HG03575 (cell line): Measurements from ENCODE around the gene EIF5.

Experiments used
- ATAC-seq: cut with Tn5 transposase; IDR thresholded peaks from one replicate; pipeline ENCODE4 v1.9.1; 2021; ENCODE audit not compliant: unreplicated experiment, insufficient number of reproducible peaks, low FRiP score; ENCODE audit errors: extremely low read depth

EIF5 gene

DNA sequence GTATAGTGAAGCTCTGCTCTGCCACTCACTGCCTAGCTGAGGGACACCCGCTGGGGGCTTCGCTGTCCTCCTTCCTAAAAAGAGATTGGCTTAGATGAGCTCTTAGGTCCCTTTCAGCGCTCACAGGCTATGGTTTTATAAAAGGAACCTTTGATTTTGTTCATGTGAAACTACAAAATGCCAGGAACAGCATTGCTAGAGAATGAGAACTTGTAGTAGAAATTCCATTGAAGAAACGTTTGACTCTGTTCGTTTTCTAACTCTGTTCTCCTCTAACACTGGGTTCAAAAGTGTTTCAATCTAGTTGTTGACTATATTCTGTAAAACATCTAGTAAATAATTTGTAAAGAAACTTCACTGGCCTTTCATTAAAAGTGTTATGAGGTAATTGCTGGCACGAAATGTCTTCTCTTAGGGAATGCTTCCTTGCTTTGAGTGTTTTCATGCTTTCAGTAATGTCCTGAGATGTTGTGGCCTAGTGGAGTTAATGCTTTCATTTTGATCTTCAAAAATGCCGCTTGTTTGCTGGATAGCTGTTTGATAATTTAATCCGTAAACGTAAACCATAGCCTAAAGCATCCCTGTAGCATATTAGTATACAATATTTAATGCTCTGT, 52.8 kb downstream of the EIF5 start:
- ATAC-seq = no peak

GRCh38 chr14:103388664-103389063, 54.6 kb downstream of the EIF5 start:
- no peak for ATAC-seq

DNA sequence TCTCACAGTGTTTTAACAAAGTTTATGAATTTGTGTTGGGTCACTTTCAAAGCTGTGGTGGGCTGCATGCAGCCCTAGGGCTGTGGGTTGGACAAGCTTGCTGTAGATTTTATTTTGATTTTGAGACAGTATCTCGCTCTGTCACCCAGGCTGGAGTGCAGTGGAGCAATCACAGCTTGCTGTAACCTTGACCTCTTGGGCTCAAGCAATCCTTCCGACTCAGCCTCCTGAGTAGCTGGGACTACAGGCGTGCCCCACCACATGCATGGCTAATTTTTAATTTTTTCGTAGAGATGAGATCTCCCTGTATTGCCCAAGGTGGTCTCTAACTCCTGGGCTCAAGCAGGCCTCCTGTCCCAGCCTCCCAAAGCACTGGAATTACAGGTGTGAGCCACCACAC, 56.6 kb downstream of the EIF5 start:
- no peak for ATAC-seq

GRCh38 chr14:103391048-103391447, 57.0 kb downstream of the EIF5 start:
- no peak for ATAC-seq

- ATAC-seq = no peak
Measured at GRCh38 chr14:103392106-103392505, 58.1 kb downstream of the EIF5 start.

GRCh38 chr14:103392572-103392971, 58.5 kb downstream of the EIF5 start:
- ATAC-seq = no peak

DNA sequence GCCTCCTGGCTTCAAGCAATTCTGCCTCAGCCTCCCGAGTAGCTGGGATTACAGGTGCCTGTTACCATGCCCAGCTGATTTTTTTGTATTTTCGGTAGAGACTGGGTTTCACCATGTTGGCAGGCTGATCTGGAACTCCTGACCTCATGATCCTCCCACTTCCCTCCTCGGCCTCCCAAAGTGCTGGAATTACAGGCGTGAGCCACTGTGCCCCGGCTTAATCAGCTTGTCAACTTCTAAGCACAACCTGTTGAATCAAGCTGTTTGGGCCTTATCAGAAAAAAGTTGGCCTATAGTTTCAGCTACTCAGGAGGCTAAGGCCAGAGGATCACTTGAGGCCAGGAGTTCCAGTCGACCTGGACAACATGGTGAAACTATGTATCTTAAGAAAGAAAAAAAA, 59.0 kb downstream of the EIF5 start:
- ATAC-seq = no peak

DNA sequence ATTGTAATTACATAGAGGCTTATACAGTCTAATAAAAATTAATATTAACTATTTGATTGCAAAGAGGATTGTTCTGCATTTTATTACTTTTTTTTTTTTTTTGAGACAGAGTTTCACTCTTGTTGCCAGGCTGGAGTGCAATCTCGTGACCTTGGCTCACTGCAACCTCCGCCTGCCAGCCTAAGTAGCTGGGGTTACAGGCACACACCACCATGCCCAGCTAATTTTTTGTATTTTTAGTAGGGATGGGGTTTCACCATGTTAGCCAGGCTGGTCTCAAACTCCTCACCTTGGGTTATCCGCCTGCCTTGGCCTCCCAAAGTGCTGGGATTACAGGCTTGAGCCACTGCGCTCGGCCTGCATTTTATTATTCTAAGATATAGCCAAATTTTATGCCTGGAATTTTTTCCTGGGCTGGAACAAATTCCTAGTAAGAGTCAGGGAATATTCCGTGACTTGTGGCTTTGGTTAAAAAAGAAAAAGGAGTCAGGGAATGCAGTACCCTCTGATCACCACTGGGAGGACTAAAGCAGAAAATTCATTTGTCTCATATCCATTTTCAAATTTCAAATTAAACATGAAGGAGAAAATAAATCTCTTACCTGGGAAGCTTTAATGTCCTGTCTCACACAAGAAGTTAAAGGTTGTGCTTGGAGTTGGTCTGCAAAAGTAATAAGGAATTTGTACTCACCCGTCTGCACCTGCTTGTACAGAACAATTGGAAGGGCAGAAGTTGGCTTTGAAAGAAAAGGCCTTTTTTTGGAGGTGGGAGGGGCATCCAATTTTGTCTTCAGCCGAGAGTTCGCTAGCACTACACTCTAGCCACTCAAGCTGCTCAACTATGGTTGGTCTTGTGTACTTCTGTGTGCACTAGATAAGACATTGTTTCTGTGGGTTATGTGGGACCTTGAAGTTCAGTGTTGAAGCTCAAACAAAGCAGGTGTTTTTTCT, 59.9 kb downstream of the EIF5 start:
- ATAC-seq = no peak
